ENCODE results near the gene ZMYND19.
"Not testable (repeated sequence)": the region's sequence is repeated elsewhere in the genome, so short reads cannot be mapped to it uniquely, and the experiment has no call there.

ZMYND19 gene

GRCh38 chr9:137532891-137533468, 57.3 kb downstream of the ZMYND19 start:
- not testable (repeated sequence) for DNase-seq (ENCODE audit: low read depth in 1 of 2, low spot score in 1 of 2)
